Subcutaneous abdominal adipose tissue (tissue), 5 donors: ENCODE measurements around the gene MX1.

Experiments
- H3K27ac ChIP-seq: one replicate; pipeline ENCODE4 v1.7.0; 2013; ENCODE audit warnings: low read depth, mild to moderate bottlenecking, inconsistent platforms, low read length, moderate library complexity
- H3K27me3 ChIP-seq, 5 donors: one replicate each; pipeline ENCODE4 v1.7.0; 2013; ENCODE audit warnings: low read length in 5 of 5, inconsistent platforms in 1 of 5; ENCODE audit not compliant: control insufficient read depth in 5 of 5, insufficient read depth in 4 of 5
- H3K36me3 ChIP-seq, 5 donors: one replicate each; pipeline ENCODE4 v1.7.0; 2013; ENCODE audit warnings: low read length in 5 of 5; ENCODE audit not compliant: control insufficient read depth in 5 of 5, insufficient read depth in 5 of 5
- H3K4me1 ChIP-seq, 5 donors: one replicate each; pipeline ENCODE4 v1.7.0; 2013; ENCODE audit warnings: low read length in 5 of 5, mild to moderate bottlenecking in 3 of 5, moderate library complexity in 1 of 5; ENCODE audit not compliant: control insufficient read depth in 5 of 5, insufficient read depth in 5 of 5
- H3K4me3 ChIP-seq, 5 donors: one replicate each; pipeline ENCODE4 v1.7.0; 2013; ENCODE audit warnings: low read length in 5 of 5, low read depth in 1 of 5
- H3K9ac ChIP-seq, 5 donors: one replicate each; pipeline ENCODE4 v1.7.0; 2013; ENCODE audit warnings: low read length in 5 of 5, mild to moderate bottlenecking in 4 of 5, moderate library complexity in 3 of 5
- H3K9me3 ChIP-seq, 5 donors: one replicate each; pipeline ENCODE4 v1.7.0; 2013; ENCODE audit warnings: low read length in 5 of 5; ENCODE audit not compliant: control insufficient read depth in 5 of 5
- donor health status: healthy.
- donor health status: healthy.
- donor health status: healthy.
- donor health status: healthy.
- donor health status: healthy.

Gene MX1

DNA sequence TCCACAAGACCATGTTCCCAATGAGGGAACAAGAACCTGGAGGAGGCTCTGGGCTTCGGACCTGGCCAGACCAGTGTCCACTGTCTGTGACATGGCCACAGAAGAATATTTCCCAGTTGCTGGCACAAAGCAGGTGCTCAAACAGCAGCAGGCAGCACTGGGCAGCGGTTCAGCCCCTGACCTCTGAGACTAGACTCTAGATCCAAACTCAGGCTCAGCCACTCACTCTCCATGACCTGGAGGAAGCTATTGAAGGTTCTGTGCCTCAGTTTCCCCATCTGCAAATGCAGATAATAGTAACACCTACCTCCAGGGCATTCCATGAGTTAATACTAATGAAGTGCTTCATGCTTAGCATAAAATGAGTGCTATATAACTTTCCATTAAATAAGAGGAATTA is 73.9 kb downstream of the MX1 start:
- Histone ChIP-seq H3K27ac (no peak overlapping the region), H3K36me3 (no peaks in the 10 kb centered on the region), H3K9ac (no peak overlapping the region), H3K9me3 (no peaks in the 10 kb centered on the region), H3K4me1 (no peaks in the 10 kb centered on the region), H3K27me3 (peaks cover 3 to 24% (median 12%) of the 10 kb centered on the region in 5 donors), H3K4me3 (no peak overlapping the region)

DNA sequence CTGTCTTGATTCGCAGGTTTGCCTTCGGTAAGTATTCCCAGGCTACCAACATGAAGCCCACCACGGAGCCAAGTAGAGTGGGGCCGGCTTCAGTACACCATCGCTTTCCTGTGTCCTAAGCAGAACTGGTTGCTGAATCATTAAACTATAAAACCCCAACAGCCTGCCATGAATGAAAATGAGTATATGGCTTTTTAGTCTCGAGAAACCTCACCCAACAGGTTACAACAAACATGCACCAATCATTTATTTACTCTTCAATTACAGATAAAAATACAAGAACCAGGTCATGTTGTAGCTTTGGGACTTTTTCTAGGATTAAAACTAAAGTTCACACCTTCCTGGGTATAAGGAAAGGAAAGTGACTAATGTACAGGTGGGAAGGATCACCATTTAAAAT is 74.3 kb downstream of the MX1 start:
- Histone ChIP-seq H3K36me3 (no peaks in the 10 kb centered on the region), H3K27ac (no peak overlapping the region), H3K9me3 (no peaks in the 10 kb centered on the region), H3K4me3 (no peak overlapping the region), H3K27me3 (peaks cover 3 to 26% (median 14%) of the 10 kb centered on the region in 5 donors), H3K4me1 (no peaks in the 10 kb centered on the region), H3K9ac (no peak overlapping the region)

DNA sequence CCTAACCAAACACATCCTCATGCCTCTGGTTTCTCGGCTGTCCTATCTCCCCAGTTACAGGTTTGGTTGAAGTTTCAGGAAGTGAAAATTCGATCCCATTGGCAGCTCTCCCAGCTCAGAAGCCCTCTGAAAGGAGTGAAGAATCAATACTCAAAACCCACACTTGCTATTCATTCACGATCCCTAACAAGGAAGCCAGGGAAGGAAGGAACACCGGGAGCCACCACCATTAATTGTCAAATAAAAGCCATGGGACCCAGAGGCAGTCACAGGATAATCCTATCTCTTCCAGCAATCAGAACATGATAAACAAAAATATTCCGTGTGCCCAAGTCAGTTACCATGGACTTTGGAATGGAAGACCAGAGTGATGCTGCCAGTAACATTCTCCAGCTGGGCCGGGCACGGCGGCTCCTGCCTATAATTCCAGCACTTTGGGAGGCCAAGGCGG is 74.9 kb downstream of the MX1 start:
- no peaks in the 10 kb centered on the region for H3K36me3 ChIP-seq
- no peak overlapping the region for H3K4me3 ChIP-seq
- no peak overlapping the region for H3K27ac ChIP-seq
- H3K9ac ChIP-seq, result no peak overlapping the region
- H3K9me3 ChIP-seq, result no peaks in the 10 kb centered on the region
- H3K27me3 ChIP-seq, result peaks cover 3 to 32% (median 20%) of the 10 kb centered on the region in 5 donors
- no peaks in the 10 kb centered on the region for H3K4me1 ChIP-seq

DNA sequence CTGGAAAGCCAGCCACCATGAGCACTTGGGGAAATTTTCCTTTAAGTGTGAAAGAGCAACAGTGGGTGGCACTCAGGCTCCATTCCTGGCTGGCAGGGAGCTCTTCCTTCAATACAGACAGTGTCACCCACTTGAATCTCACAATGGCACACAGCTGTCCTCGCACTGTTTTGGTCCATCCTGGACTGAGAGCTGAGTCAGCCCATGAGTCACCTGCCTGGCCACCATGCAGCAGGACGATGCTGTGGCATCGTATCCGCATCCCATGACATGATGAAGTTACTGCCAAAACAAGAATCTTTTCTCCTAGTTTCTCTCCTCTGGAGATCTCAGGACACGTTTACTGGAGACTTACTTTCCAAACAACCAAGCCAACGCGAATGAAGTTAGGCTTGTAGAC is 75.9 kb downstream of the MX1 start:
- peaks cover 0 to 2% (median 0%) of the 10 kb centered on the region in 5 donors for H3K4me1 ChIP-seq
- H3K36me3 ChIP-seq, result no peaks in the 10 kb centered on the region
- H3K9me3 ChIP-seq, result no peaks in the 10 kb centered on the region
- no peak overlapping the region for H3K27ac ChIP-seq
- no peak overlapping the region for H3K9ac ChIP-seq
- peaks cover 6 to 42% (median 29%) of the 10 kb centered on the region in 5 donors for H3K27me3 ChIP-seq
- H3K4me3 ChIP-seq, result no peak overlapping the region

DNA sequence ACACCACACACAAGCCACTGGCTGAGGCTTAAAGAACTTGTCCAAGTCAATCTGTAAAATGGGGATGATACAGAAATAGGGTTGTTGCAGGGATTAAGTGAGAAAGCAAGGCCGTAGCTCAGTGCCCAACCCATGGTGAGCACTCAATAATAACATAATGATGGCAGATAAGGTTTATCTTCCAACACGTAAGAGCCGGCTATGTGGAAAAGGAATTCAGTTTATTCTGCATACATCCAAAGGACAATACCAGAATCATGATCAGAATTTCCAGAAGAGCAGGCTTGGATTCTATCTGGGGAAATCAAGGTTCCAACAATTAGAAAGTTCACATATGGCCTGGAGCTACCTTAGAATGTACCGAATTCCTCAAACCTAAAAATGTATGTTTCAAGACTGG is 77.3 kb downstream of the MX1 start:
- Histone ChIP-seq H3K9me3 (no peaks in the 10 kb centered on the region), H3K27ac (no peak overlapping the region), H3K27me3 (peaks cover 15 to 52% (median 36%) of the 10 kb centered on the region in 5 donors), H3K4me1 (peaks cover 0 to 7% (median 3%) of the 10 kb centered on the region in 5 donors), H3K4me3 (no peak overlapping the region), H3K36me3 (no peaks in the 10 kb centered on the region), H3K9ac (no peak overlapping the region)

DNA sequence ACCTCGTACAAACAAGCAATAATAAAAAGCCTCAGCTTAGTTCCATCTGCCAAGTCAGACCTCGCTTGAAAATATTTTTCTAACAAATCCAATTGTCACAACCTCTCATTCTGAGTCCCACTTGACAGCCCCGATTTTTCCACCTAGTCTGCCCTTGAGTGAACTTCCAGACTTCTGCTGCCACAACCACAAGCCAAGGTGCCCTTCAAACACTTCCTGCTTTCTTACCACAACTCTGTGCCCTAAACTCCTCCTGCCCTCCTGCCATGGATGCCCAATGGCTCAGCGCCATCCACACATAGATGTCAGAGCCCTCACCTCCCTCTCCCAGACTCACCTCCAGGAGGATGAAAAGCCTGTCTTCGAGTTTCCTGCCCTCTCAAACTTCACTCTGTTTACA is 78.0 kb downstream of the MX1 start:
- H3K4me3 ChIP-seq, result no peak overlapping the region
- no peaks in the 10 kb centered on the region for H3K9me3 ChIP-seq
- peaks cover 20 to 59% (median 40%) of the 10 kb centered on the region in 5 donors for H3K27me3 ChIP-seq
- H3K9ac ChIP-seq, result no peak overlapping the region
- H3K27ac ChIP-seq, result no peak overlapping the region
- peaks cover 0 to 7% (median 3%) of the 10 kb centered on the region in 5 donors for H3K4me1 ChIP-seq
- no peaks in the 10 kb centered on the region for H3K36me3 ChIP-seq

DNA sequence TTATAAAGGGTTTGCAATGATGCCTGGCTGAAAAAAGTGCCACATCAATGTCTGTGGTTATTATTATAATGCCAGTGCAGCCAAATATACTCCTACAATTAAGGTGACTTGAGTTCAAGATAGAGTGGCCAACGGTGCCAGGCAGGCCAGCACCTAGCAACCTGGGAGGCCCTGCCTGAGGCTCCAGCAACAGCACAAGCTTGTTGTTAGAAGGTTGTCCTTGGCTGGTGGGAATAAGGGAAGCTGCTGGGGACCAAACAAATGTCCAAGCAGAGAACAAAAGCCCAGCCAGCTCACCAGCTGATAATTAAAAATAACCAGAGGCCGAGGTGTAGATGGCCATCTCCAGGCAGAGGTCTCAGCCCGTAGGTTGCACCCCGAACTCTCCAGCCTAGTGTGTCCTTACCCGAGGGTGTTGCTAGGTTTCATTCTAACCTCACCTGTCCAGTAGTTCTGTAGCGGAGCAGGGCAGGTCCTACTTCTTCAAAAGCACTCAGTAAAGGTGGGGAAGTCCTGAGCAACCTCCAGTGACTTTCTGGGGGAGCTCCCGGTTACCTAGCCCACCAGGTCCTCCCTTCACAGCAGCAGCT is 80.1 kb downstream of the MX1 start:
- H3K27ac ChIP-seq, result no peak overlapping the region
- H3K9ac ChIP-seq, result no peak overlapping the region
- no peak overlapping the region for H3K4me3 ChIP-seq
- H3K9me3 ChIP-seq, result no peaks in the 10 kb centered on the region
- H3K4me1 ChIP-seq, result peaks cover 0 to 7% (median 3%) of the 10 kb centered on the region in 5 donors
- no peaks in the 10 kb centered on the region for H3K36me3 ChIP-seq
- H3K27me3 ChIP-seq, result peaks cover 24 to 59% (median 40%) of the 10 kb centered on the region in 5 donors

DNA sequence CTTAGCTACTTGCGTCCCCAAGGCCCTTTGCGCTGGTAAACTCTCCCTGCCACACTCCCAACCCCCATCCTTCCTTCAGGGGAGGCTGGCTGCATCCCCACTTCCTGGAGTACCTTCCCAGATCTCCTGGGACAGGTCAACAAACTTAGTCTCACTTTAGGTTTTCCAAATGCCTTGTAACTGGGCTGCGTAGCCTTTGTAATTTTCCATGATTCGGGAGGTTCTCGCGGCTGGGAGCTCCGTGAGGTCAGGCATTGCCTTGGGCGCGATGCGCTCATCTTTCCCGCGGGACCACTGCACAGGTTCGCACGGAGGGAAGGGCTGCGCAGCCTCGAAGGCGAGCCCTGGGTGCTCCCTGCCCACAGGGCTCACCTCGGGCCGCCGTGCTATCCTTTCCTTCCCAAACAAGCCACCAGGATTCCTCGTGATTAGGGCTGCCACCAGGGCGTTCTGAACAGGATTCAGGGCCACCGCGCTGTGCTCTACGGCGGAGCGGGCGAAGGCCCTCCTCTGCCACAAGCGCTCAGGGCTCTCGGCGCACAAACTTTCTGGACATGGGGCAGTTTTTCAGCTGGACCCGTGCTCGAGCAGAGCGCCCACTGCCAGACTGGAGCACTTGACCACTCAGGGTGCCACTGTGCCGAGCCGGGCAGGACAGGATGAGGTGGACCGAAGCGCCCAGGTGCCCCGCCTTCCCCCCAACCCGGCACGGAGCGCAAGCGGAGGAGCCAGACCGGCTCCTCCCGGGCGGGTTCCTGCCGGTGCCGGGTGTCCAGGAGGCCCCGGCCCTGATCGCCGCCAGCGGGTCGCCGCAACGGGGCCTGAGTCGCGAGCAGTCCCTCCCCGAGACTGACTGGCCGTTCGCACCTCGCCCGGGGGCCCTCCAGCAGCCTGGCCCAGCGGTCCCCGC is 80.8 kb downstream of the MX1 start:
- no peak overlapping the region for H3K4me3 ChIP-seq
- H3K36me3 ChIP-seq, result no peaks in the 10 kb centered on the region
- no peak overlapping the region for H3K9ac ChIP-seq
- peaks cover 0 to 7% (median 3%) of the 10 kb centered on the region in 5 donors for H3K4me1 ChIP-seq
- no peaks in the 10 kb centered on the region for H3K9me3 ChIP-seq
- H3K27ac ChIP-seq, result no peak overlapping the region
- H3K27me3 ChIP-seq, result peaks cover 26 to 58% (median 37%) of the 10 kb centered on the region in 5 donors

DNA sequence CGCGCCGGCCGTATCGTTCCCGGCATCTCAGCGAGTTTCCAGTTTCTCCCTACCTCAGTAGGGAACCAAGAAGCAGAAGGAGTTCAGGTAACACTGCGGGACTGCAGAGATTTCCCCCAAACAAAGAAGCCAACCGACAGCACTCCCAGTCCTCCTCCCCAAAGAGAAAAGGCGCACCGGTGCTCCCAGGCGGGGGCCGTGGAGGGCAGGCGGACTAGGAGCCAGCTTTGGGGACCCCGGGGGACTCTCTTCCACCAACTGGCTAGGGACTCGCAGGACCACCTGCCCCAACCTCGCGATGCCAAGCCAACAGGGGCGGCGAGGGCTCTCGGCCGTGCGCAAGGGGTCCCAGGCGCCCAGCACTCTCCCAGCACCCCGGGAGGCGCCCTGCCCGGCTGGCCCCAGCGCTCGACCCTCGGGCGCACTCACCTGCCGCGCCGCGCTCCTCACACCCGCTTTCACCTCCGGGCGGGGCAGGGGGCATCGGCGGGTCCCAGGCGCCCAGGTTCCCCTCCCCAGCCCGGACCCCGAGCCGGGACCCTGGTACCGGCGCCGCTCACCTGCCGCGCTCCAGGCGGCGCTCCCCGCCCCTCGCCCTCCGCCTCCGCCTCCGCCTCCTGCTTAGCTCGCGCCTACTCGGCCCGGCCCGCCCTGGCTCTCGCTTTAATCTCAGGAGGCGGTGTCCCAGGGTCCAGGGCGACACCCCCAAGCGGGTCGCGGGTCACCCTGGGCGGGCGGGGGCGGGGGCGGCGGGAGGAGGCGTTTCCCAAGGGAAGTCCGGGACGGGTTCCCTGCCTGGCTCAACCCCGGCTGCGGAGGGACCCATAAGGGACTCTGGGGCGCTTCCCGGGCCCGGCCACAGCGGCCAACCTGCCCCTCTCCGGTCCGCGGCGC is 81.7 kb downstream of the MX1 start, which contains the start of gene TMPRSS2:
Gene TMPRSS2, minus strand, starts transcription at position 638 of the 894 bp plus-strand sequence. CDS start 10,025 bp downstream, outside the sequence.
- peaks cover 30 to 58% (median 37%) of the 10 kb centered on the region in 5 donors for H3K27me3 ChIP-seq
- H3K4me3 ChIP-seq, result no peak within 1 kb of the TSS
- H3K9me3 ChIP-seq, result no peaks in the 10 kb centered on the region
- H3K9ac ChIP-seq, result no peak within 1 kb of the TSS
- H3K4me1 ChIP-seq, result peaks cover 0 to 7% (median 3%) of the 10 kb centered on the region in 5 donors
- no peaks in the 10 kb centered on the region for H3K36me3 ChIP-seq
- H3K27ac ChIP-seq, result no peak within 1 kb of the TSS
